ENCODE data around the gene EIF4EBP2. TPM values are rescaled to one million over a fixed set of nuclear protein-coding genes. Genes with fewer than 3 reads are reported as not detected.

Gene EIF4EBP2
- total RNA-seq, 2 experiments from 2014 or later: 56.1 to 68.7 TPM

- Mint-ChIP-seq H3K36me3 (ENCODE audit: low read depth) (peaks cover 5% of the 10 kb centered on the region), H3K4me1 (peaks cover 21% of the 10 kb centered on the region), H3K9me3 (peaks cover 9% of the 10 kb centered on the region), H3K27me3 (no peaks in the 10 kb centered on the region), H3K4me3 (peak overlapping the region; percentile 84), H3K27ac (peak overlapping the region; percentile 84)
- peak; percentile 53 for DNase-seq
- POLR2A ChIA-PET: no interaction called here
- CTCF ChIA-PET: interaction anchor here (1.0 to 1.6 kb wide), 4 partner anchors 15 to 160 kb away, joined by 3 to 5 read pairs (median 4); no protein-coding TSS in a partner anchor
Observed at GRCh38 chr10:70381471-70382421, 22.2 kb upstream of the EIF4EBP2 start.

- ChIA-PET POLR2A (no interaction called here), CTCF (no interaction called here)
Observed at GRCh38 chr10:70391654-70392053, 12.3 kb upstream of the EIF4EBP2 start.

GRCh38 chr10:70396140-70396539 lies 7.8 kb upstream of the EIF4EBP2 start:
- no peak for DNase-seq
- no peaks in the 10 kb centered on the region for H3K4me1 Mint-ChIP-seq
- no peaks in the 10 kb centered on the region for H3K36me3 Mint-ChIP-seq (ENCODE audit: low read depth)
- CTCF ChIA-PET: interaction anchor here (0.9 to 2.0 kb wide), 3 partner anchors 9 to 32 kb away, joined by 3 to 5 read pairs (median 3); no protein-coding TSS in a partner anchor
- H3K27me3 Mint-ChIP-seq: peaks cover 10% of the 10 kb centered on the region
- POLR2A ChIA-PET: no interaction called here
- H3K27ac Mint-ChIP-seq: no peak overlapping the region
- no peak overlapping the region for H3K4me3 Mint-ChIP-seq
- no peaks in the 10 kb centered on the region for H3K9me3 Mint-ChIP-seq

More at GRCh38 chr10:70391654-70392053, 12.3 kb upstream of the EIF4EBP2 start:
- Mint-ChIP-seq H3K4me3 (no peak overlapping the region), H3K36me3 (ENCODE audit: low read depth) (no peaks in the 10 kb centered on the region), H3K9me3 (no peaks in the 10 kb centered on the region), H3K27me3 (peaks cover 22% of the 10 kb centered on the region), H3K27ac (no peak overlapping the region), H3K4me1 (peaks cover 3% of the 10 kb centered on the region)
- no peak for DNase-seq

GRCh38 chr10:70399177-70399576 lies 4.8 kb upstream of the EIF4EBP2 start:
- no peaks in the 10 kb centered on the region for H3K36me3 Mint-ChIP-seq (ENCODE audit: low read depth)
- DNase-seq: no peak
- no peak overlapping the region for H3K27ac Mint-ChIP-seq
- no peak overlapping the region for H3K4me3 Mint-ChIP-seq
- ChIA-PET POLR2A (no interaction called here), CTCF (no interaction called here)
- H3K4me1 Mint-ChIP-seq: peaks cover 11% of the 10 kb centered on the region
- no peaks in the 10 kb centered on the region for H3K9me3 Mint-ChIP-seq
- no peaks in the 10 kb centered on the region for H3K27me3 Mint-ChIP-seq

DNA sequence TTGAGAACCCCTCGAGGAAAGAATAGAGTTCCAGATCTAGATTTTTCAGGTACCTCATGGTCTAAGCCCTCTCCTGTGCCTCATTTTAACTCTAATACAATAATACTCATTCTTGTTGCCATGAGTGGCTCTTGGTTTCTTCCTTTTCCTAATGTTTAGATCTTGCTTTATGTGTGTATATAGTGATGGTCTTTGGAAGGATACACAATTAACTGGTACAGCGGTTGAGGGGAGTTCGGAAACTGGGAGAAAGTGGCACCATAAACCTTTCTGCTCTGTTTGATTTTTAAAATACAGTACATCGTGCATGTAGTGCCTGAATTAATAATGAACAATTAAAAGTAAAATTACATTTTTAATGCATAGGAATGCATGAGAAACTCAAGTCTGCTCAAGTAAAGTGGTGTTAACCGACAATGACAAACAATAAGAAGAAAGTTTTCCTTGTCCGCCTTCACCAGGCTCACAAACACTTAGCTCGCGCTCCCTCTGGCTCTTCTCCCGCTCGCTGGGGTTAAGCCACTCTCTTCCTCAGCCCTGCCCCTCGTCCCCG lies 386 bp upstream of the EIF4EBP2 start:
- Mint-ChIP-seq H3K9me3 (no peaks in the 10 kb centered on the region), H3K4me3 (peak overlapping the region; percentile 98), H3K27ac (peak overlapping the region; percentile 88), H3K4me1 (peaks cover 32% of the 10 kb centered on the region), H3K27me3 (no peaks in the 10 kb centered on the region), H3K36me3 (ENCODE audit: low read depth) (peaks cover 17% of the 10 kb centered on the region)
- DNase-seq: no peak
- CTCF ChIA-PET: interaction anchor here (1.1 to 4.9 kb wide), 3 partner anchors 18 to 257 kb away, joined by 3 to 20 read pairs (median 4); partner anchors contain the start of gene TYSND1
- POLR2A ChIA-PET: no interaction called here

- ChIA-PET CTCF (interaction anchor here (0.9 to 4.9 kb wide), 8 partner anchors 10 to 258 kb away, joined by 3 to 20 read pairs (median 4); partner anchors contain the start of gene TYSND1), POLR2A (no interaction called here)
- Mint-ChIP-seq H3K27ac (peak overlapping the region; percentile 96), H3K27me3 (no peaks in the 10 kb centered on the region), H3K4me3 (peak overlapping the region; percentile 98), H3K4me1 (peaks cover 42% of the 10 kb centered on the region), H3K36me3 (ENCODE audit: low read depth) (peaks cover 26% of the 10 kb centered on the region), H3K9me3 (no peaks in the 10 kb centered on the region)
- peak; percentile 49 for DNase-seq
Observed at GRCh38 chr10:70404787-70405036, 767 bp downstream of the EIF4EBP2 start.

DNA sequence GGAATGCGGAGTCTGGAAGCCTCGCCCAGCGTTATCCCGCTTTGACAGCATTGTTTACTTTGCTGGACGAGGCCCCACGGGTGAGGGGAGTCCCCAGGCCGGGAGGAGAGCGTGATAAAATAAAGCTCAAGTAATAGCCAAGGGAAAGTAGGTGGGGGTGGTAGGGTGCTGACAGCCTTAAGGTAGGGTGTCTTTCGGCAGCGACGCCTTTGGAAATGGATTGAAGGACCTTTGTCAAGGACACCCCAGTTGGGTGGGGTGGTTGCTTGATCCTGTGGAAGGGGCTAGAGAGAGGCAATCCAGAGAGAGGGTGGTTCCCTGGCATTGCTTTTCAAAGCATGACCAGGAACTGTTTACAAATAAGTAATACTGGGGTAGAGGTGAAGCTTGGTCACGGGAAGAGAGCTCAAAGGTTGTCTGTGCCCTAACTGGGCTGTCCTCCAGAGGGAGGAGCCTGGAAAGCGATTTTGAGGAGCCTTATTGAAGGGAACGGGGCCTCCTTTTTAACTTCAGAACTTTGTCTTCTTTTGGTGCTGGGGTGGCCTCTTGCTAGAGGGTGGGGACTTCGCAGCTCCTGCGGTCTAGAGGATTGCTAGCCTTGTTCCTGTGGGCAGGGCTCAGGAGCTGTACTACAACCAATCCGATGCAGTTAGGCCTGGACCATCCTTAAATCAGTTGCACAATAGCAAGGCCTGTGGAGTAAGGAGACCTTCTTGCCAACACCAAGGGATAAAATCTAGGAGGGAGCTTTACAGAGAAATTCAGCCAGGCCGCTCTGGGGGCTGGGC lies 1.3 kb downstream of the EIF4EBP2 start:
- ChIA-PET POLR2A (interaction anchor here (0.8 kb wide), 1 partner anchor 12 kb away, joined by 3 read pairs; no protein-coding TSS in a partner anchor), CTCF (interaction anchor here (0.5 to 4.9 kb wide), 11 partner anchors 9 to 409 kb away, joined by 3 to 20 read pairs (median 4); partner anchors contain the start of gene TYSND1)
- peak; percentile 54 for DNase-seq
- peaks cover 43% of the 10 kb centered on the region for H3K4me1 Mint-ChIP-seq
- peaks cover 30% of the 10 kb centered on the region for H3K36me3 Mint-ChIP-seq (ENCODE audit: low read depth)
- peak overlapping the region; percentile 96 for H3K27ac Mint-ChIP-seq
- peak overlapping the region; percentile 98 for H3K4me3 Mint-ChIP-seq
- H3K27me3 Mint-ChIP-seq: no peaks in the 10 kb centered on the region
- no peaks in the 10 kb centered on the region for H3K9me3 Mint-ChIP-seq

GRCh38 chr10:70409772-70410171 lies 5.8 kb downstream of the EIF4EBP2 start:
- Mint-ChIP-seq H3K4me1 (peaks cover 51% of the 10 kb centered on the region), H3K27me3 (no peaks in the 10 kb centered on the region), H3K27ac (no peak overlapping the region), H3K36me3 (ENCODE audit: low read depth) (peaks cover 51% of the 10 kb centered on the region), H3K4me3 (no peak overlapping the region), H3K9me3 (no peaks in the 10 kb centered on the region)
- DNase-seq: no peak
- ChIA-PET POLR2A (no interaction called here), CTCF (interaction anchor here (1.4 kb wide), 1 partner anchor 21 kb away, joined by 4 read pairs; no protein-coding TSS in a partner anchor)

- Mint-ChIP-seq H3K36me3 (ENCODE audit: low read depth) (peaks cover 57% of the 10 kb centered on the region), H3K27ac (no peak overlapping the region), H3K9me3 (no peaks in the 10 kb centered on the region), H3K4me1 (peaks cover 51% of the 10 kb centered on the region), H3K4me3 (no peak overlapping the region), H3K27me3 (no peaks in the 10 kb centered on the region)
- CTCF ChIA-PET: no interaction called here
- POLR2A ChIA-PET: no interaction called here
- DNase-seq: no peak
Observed at GRCh38 chr10:70410608-70411007, 6.7 kb downstream of the EIF4EBP2 start.

DNA sequence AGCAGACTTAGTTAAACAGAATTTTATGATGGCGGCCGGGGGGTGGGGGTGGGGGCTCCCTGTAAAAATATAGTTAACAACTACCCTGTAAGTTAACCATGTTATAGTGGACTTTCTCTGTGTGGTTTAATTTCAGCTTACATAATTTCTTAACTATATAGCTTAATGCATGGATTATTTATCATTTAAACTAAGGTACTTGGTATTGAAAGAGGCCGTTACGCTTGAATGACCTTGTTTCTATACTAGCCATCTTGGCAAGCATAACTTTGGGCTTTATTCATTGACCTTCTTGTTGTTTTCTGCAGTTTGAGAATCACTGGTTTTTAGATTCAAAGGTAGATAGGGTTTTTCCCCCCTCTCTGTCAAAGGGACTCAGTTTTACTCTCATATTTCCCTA lies 8.4 kb downstream of the EIF4EBP2 start:
- Mint-ChIP-seq H3K36me3 (ENCODE audit: low read depth) (peaks cover 54% of the 10 kb centered on the region), H3K4me3 (no peak overlapping the region), H3K4me1 (peaks cover 54% of the 10 kb centered on the region), H3K27ac (no peak overlapping the region), H3K9me3 (no peaks in the 10 kb centered on the region), H3K27me3 (no peaks in the 10 kb centered on the region)
- POLR2A ChIA-PET: no interaction called here
- DNase-seq: no peak
- CTCF ChIA-PET: no interaction called here

GRCh38 chr10:70417568-70417967 lies 13.6 kb downstream of the EIF4EBP2 start:
- no peak for DNase-seq
- peaks cover 34% of the 10 kb centered on the region for H3K4me1 Mint-ChIP-seq
- no peak overlapping the region for H3K4me3 Mint-ChIP-seq
- ChIA-PET POLR2A (interaction anchor here (0.7 kb wide), 1 partner anchor 12 kb away, joined by 3 read pairs; no protein-coding TSS in a partner anchor), CTCF (interaction anchor here (0.8 to 1.7 kb wide), 4 partner anchors 11 to 196 kb away, joined by 3 to 5 read pairs (median 4); no protein-coding TSS in a partner anchor)
- no peaks in the 10 kb centered on the region for H3K27me3 Mint-ChIP-seq
- H3K36me3 Mint-ChIP-seq (ENCODE audit: low read depth): peaks cover 44% of the 10 kb centered on the region
- no peak overlapping the region for H3K27ac Mint-ChIP-seq
- H3K9me3 Mint-ChIP-seq: no peaks in the 10 kb centered on the region

- Mint-ChIP-seq H3K4me3 (no peak overlapping the region), H3K4me1 (peaks cover 30% of the 10 kb centered on the region), H3K36me3 (ENCODE audit: low read depth) (peaks cover 50% of the 10 kb centered on the region), H3K27me3 (no peaks in the 10 kb centered on the region), H3K27ac (no peak overlapping the region), H3K9me3 (no peaks in the 10 kb centered on the region)
- ChIA-PET CTCF (interaction anchor here (0.8 to 1.7 kb wide), 4 partner anchors 12 to 196 kb away, joined by 3 to 5 read pairs (median 4); no protein-coding TSS in a partner anchor), POLR2A (no interaction called here)
- DNase-seq: no peak
Observed at GRCh38 chr10:70418229-70418628, 14.3 kb downstream of the EIF4EBP2 start.
